Fibroblast of villous mesenchyme (primary cell): Measurements from ENCODE around the gene DHX32. TPM values are rescaled to one million over a fixed set of nuclear protein-coding genes. Genes with fewer than 3 reads are reported as not detected.

ENCODE experiments used
- DNase-seq: peaks from one replicate; pipeline ENCODE4 v3.0.0-alpha.2; 2010; ENCODE audit warnings: low read depth
- H3K4me3 ChIP-seq: 2 replicates; pipeline ENCODE4 v1.5.1; 2011; ENCODE audit warnings: low read depth, mild to moderate bottlenecking, low read length
- CTCF ChIP-seq: IDR thresholded peaks from 2 replicates; pipeline ENCODE4 v1.5.1; 2012; ENCODE audit warnings: low read depth, mild to moderate bottlenecking, low read length; ENCODE audit not compliant: insufficient read depth
- total RNA-seq: library from RNA; depleted of rRNA; stranded (reverse); fragments of >200 nt; gene quantifications from 2 replicates; pipeline ENCODE4 v1.2.3, GENCODE V29; 2012

DHX32 gene
- total RNA-seq, 1 donor, result 48.8 TPM

DNA sequence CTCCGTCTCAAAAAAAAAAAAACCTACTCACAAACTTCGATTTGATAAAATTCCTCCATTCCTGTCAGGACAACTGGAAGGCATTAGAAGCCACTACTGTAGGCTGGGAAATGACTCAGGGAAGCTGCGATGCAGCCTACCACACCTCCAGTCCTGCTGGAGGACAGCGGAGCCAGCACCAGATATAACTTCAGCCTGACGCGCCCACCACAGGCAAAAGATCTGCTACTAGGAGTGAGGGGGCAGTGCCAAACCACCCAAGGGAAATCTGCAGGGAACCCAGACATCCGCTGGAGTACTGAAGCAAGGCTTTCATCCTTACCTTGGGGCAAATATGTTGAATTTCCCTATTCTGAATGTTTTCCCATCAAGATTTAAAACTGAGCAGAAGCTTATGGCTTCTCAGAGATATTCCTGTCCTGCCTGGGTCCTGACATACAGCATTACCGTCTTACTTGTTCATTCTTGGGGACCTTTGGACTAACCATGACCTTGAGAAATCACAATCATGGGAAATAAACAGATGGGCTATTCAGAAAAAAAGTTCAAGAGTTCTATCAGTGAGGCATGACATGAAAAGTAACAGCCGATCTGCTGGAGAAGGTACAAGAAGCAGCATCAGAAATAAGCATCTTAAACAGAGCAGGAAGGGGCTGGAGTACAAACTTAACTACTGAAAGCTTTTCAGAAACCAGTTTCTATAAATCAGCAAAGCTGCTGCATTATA, 37.3 kb downstream of the DHX32 start:
- no peak overlapping the region for H3K4me3 ChIP-seq
- no peak for TF ChIP-seq CTCF
- DNase-seq, result no peak

DNA sequence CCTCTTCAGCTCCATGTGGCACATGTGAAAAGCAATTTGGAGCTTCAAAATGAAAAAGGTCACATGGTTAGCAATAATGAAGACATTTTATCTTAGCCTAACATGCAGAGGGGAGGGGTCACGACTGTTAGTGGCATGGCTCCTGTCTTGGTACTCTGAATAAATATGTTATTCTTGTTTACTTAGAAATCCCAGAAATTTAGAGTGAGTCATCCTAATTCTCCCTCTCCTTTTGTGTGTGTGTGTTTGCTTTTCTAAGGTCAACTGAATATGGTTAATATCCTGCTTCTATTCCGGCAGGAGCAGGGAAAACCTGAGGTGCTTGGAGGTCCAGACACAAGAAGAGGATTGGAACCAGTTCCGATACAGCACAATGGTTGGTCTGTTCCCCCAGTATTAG, 40.1 kb downstream of the DHX32 start:
- TF ChIP-seq CTCF, result no peak

DNA sequence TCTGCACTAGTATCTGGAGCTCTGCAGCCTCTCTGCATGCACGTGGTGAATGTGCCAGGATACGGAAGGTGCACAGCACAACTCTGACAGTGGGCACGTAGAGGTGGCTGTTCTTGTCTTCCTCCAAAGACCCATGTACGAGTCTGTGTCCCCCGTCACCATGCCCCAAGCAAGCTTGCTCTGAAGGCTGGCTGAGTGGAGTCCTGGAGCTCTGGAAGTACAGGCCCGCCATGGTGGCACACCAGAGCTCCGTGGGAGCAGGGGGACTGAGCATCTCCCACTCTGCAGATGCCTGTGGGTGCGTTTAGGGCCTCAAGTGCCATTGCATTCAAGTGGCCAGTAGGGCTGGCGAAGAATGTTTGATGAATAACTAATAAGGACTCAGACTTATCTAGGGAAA, 40.7 kb downstream of the DHX32 start:
- H3K4me3 ChIP-seq, result no peak overlapping the region
- DNase-seq, result no peak
- no peak for TF ChIP-seq CTCF

More for the DNA sequence above, 40.1 kb downstream of the DHX32 start:
- H3K4me3 ChIP-seq, result no peak overlapping the region
- peak; percentile 10 for DNase-seq

- H3K4me3 ChIP-seq, result no peak overlapping the region
- no peak for DNase-seq
- TF ChIP-seq CTCF, result no peak
These were observed 42.1 kb downstream of the DHX32 start for GRCh38 chr10:125838802-125839575.

DNA sequence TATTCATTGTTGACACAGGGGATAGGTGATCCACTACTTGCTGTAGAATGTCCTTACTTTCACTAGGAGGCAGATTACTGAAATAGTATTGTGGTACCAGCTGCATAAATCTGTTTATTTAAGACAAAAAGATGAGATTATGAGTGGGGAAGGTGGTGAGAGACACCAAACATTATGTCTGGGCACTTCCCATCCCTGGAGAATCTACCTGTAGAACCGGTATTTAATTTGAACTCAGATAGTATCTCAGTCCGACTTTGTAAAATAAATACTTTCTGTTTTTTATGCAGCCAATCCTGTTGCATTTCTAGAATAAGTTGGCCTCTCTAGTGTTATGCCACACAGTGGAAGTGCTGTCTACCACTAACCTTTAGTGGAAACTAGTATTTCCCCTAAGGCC, 44.3 kb downstream of the DHX32 start:
- no peak for DNase-seq
- no peak overlapping the region for H3K4me3 ChIP-seq
- TF ChIP-seq CTCF, result no peak

DNA sequence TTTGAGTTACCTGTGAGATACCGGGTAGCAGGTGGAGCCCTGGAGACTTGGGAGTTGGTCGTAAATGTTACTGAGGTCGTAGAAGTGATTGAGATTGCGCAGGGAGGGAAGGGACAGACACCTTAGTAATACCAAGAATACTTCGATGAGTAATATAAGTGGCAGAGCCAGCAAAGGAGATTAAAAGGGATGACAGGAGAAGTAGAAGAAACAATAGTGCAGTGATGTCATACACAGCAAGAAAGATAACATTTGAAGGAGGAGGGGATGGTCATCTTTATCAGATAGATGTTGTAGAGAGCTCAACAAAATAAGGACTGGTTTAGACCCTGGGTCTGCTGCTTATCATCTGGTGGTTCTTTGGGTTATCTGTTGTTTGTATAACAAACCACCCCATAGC, 52.8 kb downstream of the DHX32 start:
- no peak for TF ChIP-seq CTCF
- no peak for DNase-seq
- no peak overlapping the region for H3K4me3 ChIP-seq
